ENCODE data around the gene TSPAN14. TPM values are rescaled to one million over a fixed set of nuclear protein-coding genes. Genes with fewer than 3 reads are reported as not detected.

The TSPAN14 gene
- total RNA-seq, 1 experiment from 2014 or later = 46.9 TPM

DNA sequence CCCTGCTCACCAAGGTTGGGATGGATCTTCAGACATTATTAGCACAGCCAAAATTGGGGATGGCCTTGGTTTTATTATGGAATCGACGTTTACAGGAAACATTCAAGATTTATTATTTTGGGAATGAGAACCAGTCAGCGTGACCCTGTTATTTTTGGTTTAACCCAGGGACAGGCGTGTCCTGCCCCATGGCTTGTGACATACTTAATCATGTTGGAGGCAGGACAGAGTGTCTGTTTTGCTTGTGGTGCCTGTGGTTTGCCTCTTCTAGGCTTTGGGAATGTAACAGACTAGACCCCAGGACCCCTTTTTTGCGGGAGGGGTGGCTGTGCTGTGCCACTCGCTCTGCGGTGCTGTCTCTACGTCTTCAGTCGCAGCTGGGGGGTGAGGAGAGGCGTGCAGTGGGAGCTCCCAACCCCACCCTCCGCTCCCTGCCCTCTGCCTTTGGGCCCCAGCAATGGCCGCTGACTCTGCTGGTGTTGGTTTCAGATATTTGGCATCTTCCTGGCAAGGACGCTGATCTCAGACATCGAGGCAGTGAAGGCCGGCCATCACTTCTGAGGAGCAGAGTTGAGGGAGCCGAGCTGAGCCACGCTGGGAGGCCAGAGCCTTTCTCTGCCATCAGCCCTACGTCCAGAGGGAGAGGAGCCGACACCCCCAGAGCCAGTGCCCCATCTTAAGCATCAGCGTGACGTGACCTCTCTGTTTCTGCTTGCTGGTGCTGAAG, 63.5 kb downstream of the TSPAN14 start:
- no peaks in the 10 kb centered on the region for H3K9me3 Mint-ChIP-seq (ENCODE audit: unreplicated experiment)
- POLR2A ChIA-PET = no interaction called here
- H3K4me1 Mint-ChIP-seq (ENCODE audit: insufficient read depth, unreplicated experiment) = no peaks in the 10 kb centered on the region
- intact Hi-C loops (cut with micrococcal nuclease) = no loop called here
- H3K36me3 Mint-ChIP-seq (ENCODE audit: insufficient read depth, unreplicated experiment) = peaks cover 78% of the 10 kb centered on the region
- no peak overlapping the region for H3K27ac Mint-ChIP-seq (ENCODE audit: low read depth, unreplicated experiment)
- no peaks in the 10 kb centered on the region for H3K27me3 Mint-ChIP-seq (ENCODE audit: insufficient read depth, unreplicated experiment)
- CTCF ChIA-PET = interaction anchor here (0.5 to 1.2 kb wide), 5 partner anchors 11 to 580 kb away, joined by 3 read pairs; no protein-coding TSS in a partner anchor
- no peak overlapping the region for H3K4me3 Mint-ChIP-seq (ENCODE audit: unreplicated experiment)
- no TSS peak for BruUV-seq (replicated peaks)
- TF ChIP-seq, protein P1, sequence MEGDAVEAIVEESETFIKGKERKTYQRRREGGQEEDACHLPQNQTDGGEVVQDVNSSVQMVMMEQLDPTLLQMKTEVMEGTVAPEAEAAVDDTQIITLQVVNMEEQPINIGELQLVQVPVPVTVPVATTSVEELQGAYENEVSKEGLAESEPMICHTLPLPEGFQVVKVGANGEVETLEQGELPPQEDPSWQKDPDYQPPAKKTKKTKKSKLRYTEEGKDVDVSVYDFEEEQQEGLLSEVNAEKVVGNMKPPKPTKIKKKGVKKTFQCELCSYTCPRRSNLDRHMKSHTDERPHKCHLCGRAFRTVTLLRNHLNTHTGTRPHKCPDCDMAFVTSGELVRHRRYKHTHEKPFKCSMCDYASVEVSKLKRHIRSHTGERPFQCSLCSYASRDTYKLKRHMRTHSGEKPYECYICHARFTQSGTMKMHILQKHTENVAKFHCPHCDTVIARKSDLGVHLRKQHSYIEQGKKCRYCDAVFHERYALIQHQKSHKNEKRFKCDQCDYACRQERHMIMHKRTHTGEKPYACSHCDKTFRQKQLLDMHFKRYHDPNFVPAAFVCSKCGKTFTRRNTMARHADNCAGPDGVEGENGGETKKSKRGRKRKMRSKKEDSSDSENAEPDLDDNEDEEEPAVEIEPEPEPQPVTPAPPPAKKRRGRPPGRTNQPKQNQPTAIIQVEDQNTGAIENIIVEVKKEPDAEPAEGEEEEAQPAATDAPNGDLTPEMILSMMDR (IDR thresholded peaks at IDR 0.05; ENCODE audit: unreplicated experiment) = no peak
- DNase-seq (ENCODE audit: unreplicated experiment) = no peak

DNA sequence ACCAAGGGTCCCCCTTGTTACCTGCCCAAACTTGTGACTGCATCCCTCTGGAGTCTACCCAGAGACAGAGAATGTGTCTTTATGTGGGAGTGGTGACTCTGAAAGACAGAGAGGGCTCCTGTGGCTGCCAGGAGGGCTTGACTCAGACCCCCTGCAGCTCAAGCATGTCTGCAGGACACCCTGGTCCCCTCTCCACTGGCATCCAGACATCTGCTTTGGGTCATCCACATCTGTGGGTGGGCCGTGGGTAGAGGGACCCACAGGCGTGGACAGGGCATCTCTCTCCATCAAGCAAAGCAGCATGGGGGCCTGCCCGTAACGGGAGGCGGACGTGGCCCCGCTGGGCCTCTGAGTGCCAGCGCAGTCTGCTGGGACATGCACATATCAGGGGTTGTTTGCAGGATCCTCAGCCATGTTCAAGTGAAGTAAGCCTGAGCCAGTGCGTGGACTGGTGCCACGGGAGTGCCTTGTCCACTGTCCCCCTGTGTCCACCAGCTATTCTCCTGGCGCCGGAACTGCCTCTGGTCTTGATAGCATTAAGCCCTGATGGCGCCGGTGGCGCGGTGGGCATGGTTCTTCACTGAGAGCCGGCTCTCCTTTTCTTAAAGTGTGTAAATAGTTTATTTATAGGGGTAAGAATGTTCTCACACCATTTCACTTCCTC, 64.2 kb downstream of the TSPAN14 start:
- peaks cover 72% of the 10 kb centered on the region for H3K36me3 Mint-ChIP-seq (ENCODE audit: insufficient read depth, unreplicated experiment)
- BruUV-seq (replicated peaks) = no TSS peak
- no peaks in the 10 kb centered on the region for H3K4me1 Mint-ChIP-seq (ENCODE audit: insufficient read depth, unreplicated experiment)
- no peak overlapping the region for H3K4me3 Mint-ChIP-seq (ENCODE audit: unreplicated experiment)
- intact Hi-C loops (cut with micrococcal nuclease) = no loop called here
- no peak overlapping the region for H3K27ac Mint-ChIP-seq (ENCODE audit: low read depth, unreplicated experiment)
- no peaks in the 10 kb centered on the region for H3K9me3 Mint-ChIP-seq (ENCODE audit: unreplicated experiment)
- no peak for DNase-seq (ENCODE audit: unreplicated experiment)
- CTCF ChIA-PET = interaction anchor here (0.5 to 1.2 kb wide), 4 partner anchors 10 to 579 kb away, joined by 3 read pairs; no protein-coding TSS in a partner anchor
- TF ChIP-seq, protein P1 (IDR thresholded peaks at IDR 0.05; ENCODE audit: unreplicated experiment) = no peak
- H3K27me3 Mint-ChIP-seq (ENCODE audit: insufficient read depth, unreplicated experiment) = no peaks in the 10 kb centered on the region
- POLR2A ChIA-PET = no interaction called here

DNA sequence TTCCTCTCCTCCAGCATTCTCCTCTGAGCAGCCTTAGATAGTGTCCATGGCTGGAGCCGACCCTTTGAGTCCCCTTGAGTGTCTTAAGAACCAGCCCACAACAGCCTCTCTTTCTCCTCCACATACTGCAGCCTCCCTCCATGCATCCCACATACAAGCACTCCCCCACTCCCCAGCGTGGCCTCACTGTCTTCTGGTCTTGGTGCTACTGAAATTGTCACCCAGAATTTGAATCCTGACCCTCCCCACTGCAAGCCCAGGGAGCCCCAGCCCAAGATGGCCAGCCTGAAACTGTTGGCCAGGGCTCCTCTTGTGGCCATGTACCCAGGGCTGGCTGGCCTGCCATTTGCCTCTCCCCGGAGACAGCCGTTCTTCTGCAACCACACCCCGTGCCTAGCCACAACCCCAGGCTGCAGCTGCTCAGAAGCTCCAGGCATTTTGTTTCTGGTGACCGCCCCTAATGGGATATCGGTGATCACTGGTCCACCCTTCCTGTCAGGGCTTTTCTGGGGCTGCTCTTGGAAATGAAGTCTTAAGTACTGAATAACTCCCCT, 64.8 kb downstream of the TSPAN14 start:
- H3K36me3 Mint-ChIP-seq (ENCODE audit: insufficient read depth, unreplicated experiment) = peaks cover 70% of the 10 kb centered on the region
- no TSS peak for BruUV-seq (replicated peaks)
- H3K4me3 Mint-ChIP-seq (ENCODE audit: unreplicated experiment) = no peak overlapping the region
- DNase-seq (ENCODE audit: unreplicated experiment) = no peak
- no peaks in the 10 kb centered on the region for H3K9me3 Mint-ChIP-seq (ENCODE audit: unreplicated experiment)
- TF ChIP-seq, protein P1 (IDR thresholded peaks at IDR 0.05; ENCODE audit: unreplicated experiment) = no peak
- H3K27ac Mint-ChIP-seq (ENCODE audit: low read depth, unreplicated experiment) = no peak overlapping the region
- POLR2A ChIA-PET = interaction anchor here (0.7 kb wide), 1 partner anchor 41 kb away, joined by 3 read pairs; no protein-coding TSS in a partner anchor
- CTCF ChIA-PET = interaction anchor here (0.7 to 1.2 kb wide), 4 partner anchors 54 to 145 kb away, joined by 3 to 4 read pairs (median 3); no protein-coding TSS in a partner anchor
- H3K27me3 Mint-ChIP-seq (ENCODE audit: insufficient read depth, unreplicated experiment) = no peaks in the 10 kb centered on the region
- intact Hi-C loops (cut with micrococcal nuclease) = no loop called here
- no peaks in the 10 kb centered on the region for H3K4me1 Mint-ChIP-seq (ENCODE audit: insufficient read depth, unreplicated experiment)
